NB4 (cell line): ENCODE results near the gene PCDHB6.

Source experiments
- CTCF ChIP-seq: IDR thresholded peaks from one replicate; pipeline ENCODE4 v1.5.1; 2012; ENCODE audit warnings: low read depth, low read length
- POLR2A ChIP-seq: IDR thresholded peaks from 2 replicates; pipeline ENCODE4 v1.6.1; 2011; ENCODE audit warnings: mild to moderate bottlenecking; ENCODE audit not compliant: insufficient read length; ENCODE audit errors: extremely low read depth

- TF ChIP-seq CTCF: no peak
- TF ChIP-seq POLR2A: no peak
Observed at GRCh38 chr5:141121563-141121962, 28.3 kb upstream of the PCDHB6 start, which contains the start of gene PCDHB4.
